CD8-positive, alpha-beta memory T cell (primary cell): ENCODE data around the gene IRF9. TPM values are rescaled to one million over a fixed set of nuclear protein-coding genes. Genes with fewer than 3 reads are reported as not detected.

Experiments used
- CTCF ChIA-PET: fragments of 350-600 bp; sonication (Branson Sonifier 250); formaldehyde crosslinking; loops from one replicate; lab custom pipeline; 2021; ENCODE audit warnings: antibody characterized with exemption; lab: Charles Lee
- POLR2A ChIA-PET: fragments of 350-600 bp; sonication (Branson Sonifier 250); formaldehyde crosslinking; loops from one replicate; lab custom pipeline; 2021; ENCODE audit warnings: antibody characterized with exemption; lab: Charles Lee
- DNase-seq, 5 donors: peaks; one replicate each; pipeline versions ENCODE4 v3.0.0 to v3.0.0-alpha.2; 2020 to 2022; ENCODE audit warnings: mixed read lengths in 1 of 5
- H3K27ac ChIP-seq: one replicate; pipeline ENCODE4 v1.7.0; 2013; ENCODE audit warnings: low read depth, mild to moderate bottlenecking, low read length, moderate library complexity
- H3K27me3 ChIP-seq: 2 replicates; pipeline ENCODE4 v1.7.0; 2013; ENCODE audit warnings: low read length, mild to moderate bottlenecking; ENCODE audit not compliant: insufficient read depth, poor library complexity, severe bottlenecking
- H3K36me3 ChIP-seq: 2 replicates; pipeline ENCODE4 v1.7.0; 2013; ENCODE audit warnings: mild to moderate bottlenecking, low read length, moderate library complexity; ENCODE audit not compliant: insufficient read depth
- H3K4me1 ChIP-seq: 2 replicates; pipeline ENCODE4 v1.7.0; 2013; ENCODE audit warnings: mild to moderate bottlenecking, low read length, moderate library complexity; ENCODE audit not compliant: insufficient read depth
- H3K4me3 ChIP-seq: 2 replicates; pipeline ENCODE4 v1.7.0; 2013; ENCODE audit warnings: mild to moderate bottlenecking, low read length
- H3K9me3 ChIP-seq: 2 replicates; pipeline ENCODE4 v1.7.0; 2013; ENCODE audit warnings: mild to moderate bottlenecking, low read length
- H3K27ac Mint-ChIP-seq, 8 donors: one replicate each; pipeline ENCODE4 v1.8.0; 2020 to 2021; ENCODE audit warnings: mixed read lengths in 8 of 8, mild to moderate bottlenecking in 6 of 8, inconsistent platforms in 3 of 8, moderate library complexity in 3 of 8
- H3K27me3 Mint-ChIP-seq, 2 donors: one replicate each; pipeline ENCODE4 v1.8.0; 2020 to 2021; ENCODE audit warnings: mixed read lengths in 2 of 2, mild to moderate bottlenecking in 1 of 2, moderate library complexity in 1 of 2
- H3K36me3 Mint-ChIP-seq, 3 donors: one replicate each; pipeline ENCODE4 v1.8.0; 2020 to 2021; ENCODE audit warnings: mixed read lengths in 3 of 3, inconsistent platforms in 1 of 3, mild to moderate bottlenecking in 1 of 3
- H3K4me1 Mint-ChIP-seq, 3 donors: one replicate each; pipeline ENCODE4 v1.8.0; 2020 to 2021; ENCODE audit warnings: mixed read lengths in 3 of 3, inconsistent platforms in 1 of 3, mild to moderate bottlenecking in 1 of 3
- H3K4me3 Mint-ChIP-seq, 7 donors: one replicate each; pipeline ENCODE4 v1.8.0; 2020 to 2021; ENCODE audit warnings: mixed read lengths in 7 of 7, mild to moderate bottlenecking in 6 of 7, moderate library complexity in 4 of 7, inconsistent platforms in 2 of 7
- H3K9me3 Mint-ChIP-seq, 5 donors: one replicate each; pipeline ENCODE4 v1.8.0; 2020 to 2022; ENCODE audit warnings: mixed read lengths in 5 of 5, mild to moderate bottlenecking in 3 of 5, moderate library complexity in 2 of 5, inconsistent platforms in 1 of 5
- polyA plus RNA-seq: library from polyadenylated mRNA; unstranded; fragments of 300-500 nt; fragmentation: Illumina TruSeq; gene quantifications from one replicate; pipeline ENCODE4 v1.2.3, GENCODE V29; 2021
- total RNA-seq, 2 experiments: library from RNA; stranded (reverse); gene quantifications; one replicate each; pipeline ENCODE4 v1.2.3, GENCODE V29; 2021

Gene IRF9
- total and polyA plus RNA-seq, 3 experiments from 2014 or later, result 62.0 to 91.7 (median 68.6) TPM

- ChIA-PET CTCF (interaction anchor here (1.0 to 4.4 kb wide), 12 partner anchors 7 to 192 kb away, joined by 3 to 34 read pairs (median 10); partner anchors contain the start of genes CHMP4A, CIDEB, EMC9 and IPO4), POLR2A (interaction anchor here (1.1 to 4.6 kb wide), 6 partner anchors 16 to 163 kb away, joined by 3 to 58 read pairs (median 21); partner anchors contain the start of genes DHRS4, EMC9, PCK2 and PSME1)
- peaks cover 30 to 37% (median 33%) of the 10 kb centered on the region in 3 donors for H3K4me1 Mint-ChIP-seq
- peaks cover 28% of the 10 kb centered on the region for H3K4me1 ChIP-seq
- H3K36me3 Mint-ChIP-seq, result peaks cover 5 to 65% (median 19%) of the 10 kb centered on the region in 3 donors
- peaks cover 39% of the 10 kb centered on the region for H3K36me3 ChIP-seq
- no peaks in the 10 kb centered on the region for H3K27me3 ChIP-seq
- H3K9me3 ChIP-seq, result no peaks in the 10 kb centered on the region
- peak overlapping the region; percentile 96 to 100 (median 98) for H3K4me3 Mint-ChIP-seq
- H3K4me3 ChIP-seq, result peak overlapping the region; percentile 93
- DNase-seq, result no peak
- peak overlapping the region; percentile 79 to 100 (median 99) for H3K27ac Mint-ChIP-seq
- H3K27ac ChIP-seq, result peak overlapping the region; percentile 98
- peaks cover 0 to 5% of the 10 kb centered on the region in 2 donors for H3K27me3 Mint-ChIP-seq
- H3K9me3 Mint-ChIP-seq, result no peaks in the 10 kb centered on the region
Measured at GRCh38 chr14:24116128-24116814, 44.8 kb upstream of the IRF9 start.

GRCh38 chr14:24117179-24117578, 43.9 kb upstream of the IRF9 start:
- peak overlapping the region in 1 of 7 donors; percentile 49 for H3K4me3 Mint-ChIP-seq
- peak overlapping the region in 1 of 8 donors; percentile 36 for H3K27ac Mint-ChIP-seq
- Histone ChIP-seq H3K36me3 (peaks cover 45% of the 10 kb centered on the region), H3K9me3 (no peaks in the 10 kb centered on the region), H3K27ac (no peak overlapping the region), H3K4me1 (peaks cover 28% of the 10 kb centered on the region), H3K27me3 (no peaks in the 10 kb centered on the region), H3K4me3 (no peak overlapping the region)
- peaks cover 5 to 70% (median 22%) of the 10 kb centered on the region in 3 donors for H3K36me3 Mint-ChIP-seq
- H3K4me1 Mint-ChIP-seq, result peaks cover 30 to 37% (median 33%) of the 10 kb centered on the region in 3 donors
- ChIA-PET CTCF (interaction anchor here (1.2 to 4.4 kb wide), 7 partner anchors 8 to 44 kb away, joined by 4 to 34 read pairs (median 9); partner anchors contain the start of genes EMC9, IRF9, PSME1 and PSME2), POLR2A (interaction anchor here (1.1 to 4.6 kb wide), 2 partner anchors 15 to 20 kb away, joined by 4 to 58 read pairs; partner anchors contain the start of gene PSME1)
- H3K27me3 Mint-ChIP-seq, result peaks cover 0 to 5% of the 10 kb centered on the region in 2 donors
- H3K9me3 Mint-ChIP-seq, result no peaks in the 10 kb centered on the region
- DNase-seq, result no peak

- no peak for DNase-seq
- H3K27me3 Mint-ChIP-seq, result peaks cover 0 to 4% of the 10 kb centered on the region in 2 donors
Measured at GRCh38 chr14:24119691-24120090, 41.4 kb upstream of the IRF9 start.

GRCh38 chr14:24121210-24121609, 39.9 kb upstream of the IRF9 start:
- H3K36me3 Mint-ChIP-seq, result peaks cover 5 to 78% (median 27%) of the 10 kb centered on the region in 3 donors
- CTCF ChIA-PET, result no interaction called here

More at GRCh38 chr14:24119691-24120090, 41.4 kb upstream of the IRF9 start:
- Histone ChIP-seq H3K4me3 (no peak overlapping the region), H3K9me3 (no peaks in the 10 kb centered on the region), H3K36me3 (peaks cover 61% of the 10 kb centered on the region), H3K27ac (no peak overlapping the region), H3K27me3 (no peaks in the 10 kb centered on the region), H3K4me1 (peaks cover 24% of the 10 kb centered on the region)
- Mint-ChIP-seq H3K36me3 (peaks cover 5 to 84% (median 25%) of the 10 kb centered on the region in 3 donors), H3K9me3 (no peaks in the 10 kb centered on the region), H3K4me3 (peak overlapping the region in 1 of 7 donors; percentile 44), H3K4me1 (peaks cover 27 to 37% (median 29%) of the 10 kb centered on the region in 3 donors), H3K27ac (peak overlapping the region in 1 of 8 donors; percentile 46)
- CTCF ChIA-PET, result interaction anchor here (1.3 to 2.4 kb wide), 3 partner anchors 27 to 214 kb away, joined by 3 to 13 read pairs (median 4); partner anchors contain the start of genes IRF9, PSME2 and RNF31
- POLR2A ChIA-PET, result no interaction called here

GRCh38 chr14:24122416-24122815, 38.6 kb upstream of the IRF9 start:
- CTCF ChIA-PET, result interaction anchor here (1.3 kb wide), 2 partner anchors 9 to 39 kb away, joined by 3 to 6 read pairs; partner anchors contain the start of gene IRF9
- peaks cover 5 to 67% (median 21%) of the 10 kb centered on the region in 3 donors for H3K36me3 Mint-ChIP-seq

More at GRCh38 chr14:24121210-24121609, 39.9 kb upstream of the IRF9 start:
- no peak overlapping the region for H3K4me3 ChIP-seq
- DNase-seq, result no peak
- Mint-ChIP-seq H3K27me3 (no peaks in the 10 kb centered on the region), H3K27ac (no peak overlapping the region), H3K4me1 (peaks cover 14 to 23% (median 17%) of the 10 kb centered on the region in 3 donors), H3K4me3 (no peak overlapping the region), H3K9me3 (no peaks in the 10 kb centered on the region)
- POLR2A ChIA-PET, result no interaction called here
- peaks cover 61% of the 10 kb centered on the region for H3K36me3 ChIP-seq
- no peak overlapping the region for H3K27ac ChIP-seq
- H3K27me3 ChIP-seq, result no peaks in the 10 kb centered on the region
- no peaks in the 10 kb centered on the region for H3K9me3 ChIP-seq
- H3K4me1 ChIP-seq, result peaks cover 14% of the 10 kb centered on the region

GRCh38 chr14:24122898-24123297, 38.2 kb upstream of the IRF9 start:
- no peak overlapping the region for H3K27ac ChIP-seq
- Mint-ChIP-seq H3K27ac (peak overlapping the region in 2 of 8 donors; percentile 34 to 63), H3K27me3 (no peaks in the 10 kb centered on the region), H3K4me1 (peaks cover 2 to 9% (median 2%) of the 10 kb centered on the region in 3 donors), H3K36me3 (peaks cover 5 to 62% (median 21%) of the 10 kb centered on the region in 3 donors), H3K9me3 (no peaks in the 10 kb centered on the region), H3K4me3 (no peak overlapping the region)
- peaks cover 53% of the 10 kb centered on the region for H3K36me3 ChIP-seq
- H3K4me1 ChIP-seq, result no peaks in the 10 kb centered on the region
- ChIA-PET CTCF (interaction anchor here (1.2 to 1.3 kb wide), 3 partner anchors 9 to 119 kb away, joined by 3 to 6 read pairs (median 3); partner anchors contain the start of genes IRF9 and TINF2), POLR2A (no interaction called here)
- DNase-seq, result no peak
- no peaks in the 10 kb centered on the region for H3K27me3 ChIP-seq
- no peaks in the 10 kb centered on the region for H3K9me3 ChIP-seq
- no peak overlapping the region for H3K4me3 ChIP-seq

More at GRCh38 chr14:24122416-24122815, 38.6 kb upstream of the IRF9 start:
- Mint-ChIP-seq H3K4me3 (no peak overlapping the region), H3K4me1 (peaks cover 4 to 13% (median 7%) of the 10 kb centered on the region in 3 donors), H3K27me3 (no peaks in the 10 kb centered on the region), H3K9me3 (no peaks in the 10 kb centered on the region), H3K27ac (peak overlapping the region in 1 of 8 donors; percentile 43)
- Histone ChIP-seq H3K36me3 (peaks cover 58% of the 10 kb centered on the region), H3K9me3 (no peaks in the 10 kb centered on the region), H3K27me3 (no peaks in the 10 kb centered on the region), H3K4me3 (no peak overlapping the region), H3K4me1 (peaks cover 2% of the 10 kb centered on the region), H3K27ac (no peak overlapping the region)
- POLR2A ChIA-PET, result no interaction called here
- no peak for DNase-seq

- CTCF ChIA-PET, result interaction anchor here (1.2 to 2.3 kb wide), 3 partner anchors 12 to 119 kb away, joined by 3 to 6 read pairs (median 5); partner anchors contain the start of genes IRF9, PSME1 and TINF2
- Histone ChIP-seq H3K9me3 (no peaks in the 10 kb centered on the region), H3K36me3 (peaks cover 45% of the 10 kb centered on the region), H3K4me3 (no peak overlapping the region), H3K27me3 (no peaks in the 10 kb centered on the region), H3K27ac (no peak overlapping the region), H3K4me1 (no peaks in the 10 kb centered on the region)
- no peaks in the 10 kb centered on the region for H3K27me3 Mint-ChIP-seq
- peak overlapping the region in 1 of 7 donors; percentile 35 for H3K4me3 Mint-ChIP-seq
- H3K27ac Mint-ChIP-seq, result peak overlapping the region in 4 of 8 donors; percentile 29 to 46 (median 34)
- peaks cover 0 to under 1% (median 0%) of the 10 kb centered on the region in 3 donors for H3K4me1 Mint-ChIP-seq
- POLR2A ChIA-PET, result no interaction called here
- H3K36me3 Mint-ChIP-seq, result peaks cover 5 to 54% (median 16%) of the 10 kb centered on the region in 3 donors
- no peaks in the 10 kb centered on the region for H3K9me3 Mint-ChIP-seq
- DNase-seq, result no peak
Measured at GRCh38 chr14:24123424-24124417, 37.3 kb upstream of the IRF9 start.
